Activated naive CD8-positive, alpha-beta T cell treated with anti-CD3 and anti-CD28 coated beads for 36 hours (primary cell): Measurements from ENCODE around the gene ZBTB38. TPM values are rescaled to one million over a fixed set of nuclear protein-coding genes. Genes with fewer than 3 reads are reported as not detected.

Source experiments
- DNase-seq: peaks from one replicate; pipeline ENCODE4 v3.0.0; 2021
- H3K27ac Mint-ChIP-seq: one replicate; pipeline ENCODE4 v1.8.0; 2022; ENCODE audit warnings: mild to moderate bottlenecking, moderate library complexity, mixed read lengths
- H3K27me3 Mint-ChIP-seq: one replicate; pipeline ENCODE4 v1.8.0; 2022; ENCODE audit warnings: mild to moderate bottlenecking, mixed read lengths
- H3K36me3 Mint-ChIP-seq: one replicate; pipeline ENCODE4 v1.8.0; 2021; ENCODE audit warnings: mild to moderate bottlenecking, mixed read lengths
- H3K4me1 Mint-ChIP-seq: one replicate; pipeline ENCODE4 v1.8.0; 2021; ENCODE audit warnings: mixed read lengths
- H3K4me3 Mint-ChIP-seq: one replicate; pipeline ENCODE4 v1.8.0; 2022; ENCODE audit warnings: mild to moderate bottlenecking, moderate library complexity, mixed read lengths
- H3K9me3 Mint-ChIP-seq: one replicate; pipeline ENCODE4 v1.8.0; 2022; ENCODE audit warnings: mixed read lengths
- total RNA-seq, 2 experiments: library from RNA; stranded (reverse); gene quantifications; one replicate each; pipeline ENCODE4 v1.2.3, GENCODE V29; 2021

The ZBTB38 gene
- total RNA-seq, 2 experiments from 2014 or later, result 14.7 to 16.7 TPM

DNA sequence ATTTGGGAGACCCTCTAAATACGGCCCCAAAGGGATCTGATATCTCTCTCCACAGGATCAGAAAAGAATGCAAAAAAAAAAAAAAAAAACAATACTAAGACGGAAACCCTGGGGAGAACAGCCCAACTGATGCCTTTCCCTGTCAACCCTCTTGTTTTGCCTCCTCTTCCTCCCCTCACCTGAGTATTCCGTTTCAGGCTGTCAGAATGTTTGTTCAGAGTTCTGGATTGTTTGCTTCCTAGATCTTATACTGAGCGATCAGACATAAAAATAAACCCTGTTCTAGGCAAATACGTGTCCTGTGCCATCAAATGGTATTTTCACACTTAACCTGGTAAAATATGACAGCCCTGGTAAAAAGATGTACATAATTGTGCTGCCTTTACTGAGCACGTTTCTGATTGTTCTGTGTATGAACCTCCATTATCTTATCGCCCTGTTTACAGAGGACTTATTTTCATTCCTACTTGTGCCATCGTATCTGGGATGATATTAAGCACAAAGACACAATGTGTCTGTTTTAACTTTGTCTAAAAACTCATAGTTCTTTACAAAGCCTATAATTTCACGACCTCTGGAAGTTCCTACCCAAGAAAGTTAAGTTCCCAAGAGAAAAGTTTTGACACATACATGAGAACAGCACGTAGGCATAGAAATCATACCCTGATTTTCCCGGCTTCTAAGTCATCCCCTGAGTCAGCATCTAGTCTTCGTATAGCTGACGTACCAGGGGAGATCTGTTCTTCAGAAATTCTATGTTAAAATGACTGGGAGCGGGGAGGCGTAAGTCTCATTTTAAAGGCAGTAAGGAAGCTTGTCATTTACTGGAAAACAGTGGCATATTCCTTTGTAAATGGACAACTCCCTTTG lies 856 bp downstream of the ZBTB38 start:
- Mint-ChIP-seq H3K9me3 (peaks cover 1% of the 10 kb centered on the region), H3K27me3 (no peaks in the 10 kb centered on the region), H3K4me3 (no peak overlapping the region), H3K27ac (no peak overlapping the region), H3K36me3 (no peaks in the 10 kb centered on the region), H3K4me1 (peaks cover 21% of the 10 kb centered on the region)
- DNase-seq, result no peak

- no peaks in the 10 kb centered on the region for H3K27me3 Mint-ChIP-seq
- H3K36me3 Mint-ChIP-seq, result no peaks in the 10 kb centered on the region
- no peak overlapping the region for H3K4me3 Mint-ChIP-seq
- peak; percentile 52 for DNase-seq
- H3K9me3 Mint-ChIP-seq, result peaks cover 1% of the 10 kb centered on the region
- H3K27ac Mint-ChIP-seq, result no peak overlapping the region
- H3K4me1 Mint-ChIP-seq, result peaks cover 21% of the 10 kb centered on the region
These were observed 1.8 kb downstream of the ZBTB38 start for GRCh38 chr3:141370065-141370533.

DNA sequence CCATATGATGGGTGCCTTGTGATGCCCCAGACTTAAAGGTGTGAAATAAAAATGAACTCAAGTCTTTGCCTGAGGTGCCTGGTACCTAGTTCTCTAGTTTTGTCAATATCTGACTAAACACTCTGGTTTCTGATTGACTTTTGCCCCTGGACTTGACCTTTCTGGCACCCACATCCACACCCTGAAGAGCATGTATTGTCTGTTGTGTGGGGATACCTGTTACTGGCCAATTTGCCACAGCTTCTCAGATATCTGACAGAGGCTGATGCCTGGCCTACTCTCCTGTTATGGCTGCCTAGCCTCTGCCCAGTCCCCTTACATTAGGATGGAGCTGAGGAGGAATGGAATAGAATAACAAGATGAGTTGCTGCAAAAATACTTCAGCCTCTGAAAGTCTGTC lies 3.6 kb downstream of the ZBTB38 start:
- Mint-ChIP-seq H3K4me1 (peaks cover 26% of the 10 kb centered on the region), H3K4me3 (no peak overlapping the region), H3K27me3 (no peaks in the 10 kb centered on the region), H3K36me3 (no peaks in the 10 kb centered on the region), H3K27ac (no peak overlapping the region), H3K9me3 (peaks cover 1% of the 10 kb centered on the region)
- DNase-seq, result no peak

GRCh38 chr3:141372656-141373055 lies 4.4 kb downstream of the ZBTB38 start:
- H3K4me1 Mint-ChIP-seq, result peaks cover 21% of the 10 kb centered on the region
- DNase-seq, result no peak
- H3K9me3 Mint-ChIP-seq, result peaks cover 1% of the 10 kb centered on the region
- H3K4me3 Mint-ChIP-seq, result no peak overlapping the region
- H3K27ac Mint-ChIP-seq, result no peak overlapping the region
- no peaks in the 10 kb centered on the region for H3K36me3 Mint-ChIP-seq
- H3K27me3 Mint-ChIP-seq, result no peaks in the 10 kb centered on the region

GRCh38 chr3:141373232-141373631 lies 4.9 kb downstream of the ZBTB38 start:
- peaks cover 21% of the 10 kb centered on the region for H3K4me1 Mint-ChIP-seq
- no peaks in the 10 kb centered on the region for H3K36me3 Mint-ChIP-seq
- H3K27me3 Mint-ChIP-seq, result no peaks in the 10 kb centered on the region

GRCh38 chr3:141373768-141374526 lies 5.6 kb downstream of the ZBTB38 start:
- DNase-seq, result no peak
- H3K36me3 Mint-ChIP-seq, result no peaks in the 10 kb centered on the region
- peaks cover 21% of the 10 kb centered on the region for H3K4me1 Mint-ChIP-seq
- H3K27ac Mint-ChIP-seq, result peak overlapping the region; percentile 14
- peaks cover 1% of the 10 kb centered on the region for H3K9me3 Mint-ChIP-seq
- H3K4me3 Mint-ChIP-seq, result no peak overlapping the region
- H3K27me3 Mint-ChIP-seq, result no peaks in the 10 kb centered on the region

More at GRCh38 chr3:141373232-141373631, 4.9 kb downstream of the ZBTB38 start:
- Mint-ChIP-seq H3K4me3 (no peak overlapping the region), H3K9me3 (peaks cover 1% of the 10 kb centered on the region), H3K27ac (no peak overlapping the region)
- DNase-seq, result no peak

DNA sequence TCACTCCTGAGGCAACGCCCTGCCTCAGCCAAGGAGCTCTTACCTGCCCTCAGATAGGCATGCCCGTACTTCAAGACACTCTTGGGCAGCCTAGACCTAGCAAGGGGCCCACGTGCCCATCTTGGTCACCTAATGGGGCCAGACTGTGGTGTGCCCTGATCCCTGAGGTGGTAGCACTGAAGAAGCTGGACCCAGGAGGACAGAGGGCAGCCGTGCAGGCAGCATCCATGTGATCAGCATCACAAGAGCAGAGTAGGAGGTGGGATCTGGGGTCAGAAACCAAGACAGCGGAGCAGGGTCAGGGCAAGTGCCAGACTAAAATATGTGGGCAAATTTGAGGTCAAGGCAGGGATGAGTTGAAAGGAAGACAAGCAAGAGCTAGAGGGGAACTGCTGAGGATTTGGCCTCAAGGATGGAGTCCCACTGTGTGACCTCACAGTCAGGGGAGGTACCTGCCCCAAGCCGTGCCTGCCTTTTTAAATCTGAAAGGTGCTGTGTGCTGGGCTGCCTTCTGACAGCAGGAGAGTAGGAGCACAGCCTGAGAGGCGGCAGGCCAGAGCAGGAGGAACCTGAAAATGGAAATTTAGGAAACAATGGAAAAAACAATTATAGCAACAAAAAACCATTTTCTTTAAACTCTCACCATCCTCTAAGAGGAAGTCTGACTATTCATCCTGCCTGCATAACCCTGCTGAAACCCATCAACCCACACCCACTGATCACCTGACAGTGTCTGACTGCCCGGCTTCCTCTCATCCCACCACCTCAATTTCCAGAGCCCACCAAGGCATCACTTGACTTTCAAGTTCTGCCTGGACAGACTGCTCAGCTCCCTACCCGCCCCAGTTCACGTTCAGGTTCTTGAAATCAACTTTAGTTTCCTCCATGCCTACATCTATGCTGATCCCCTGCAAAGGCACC lies 7.3 kb downstream of the ZBTB38 start:
- no peak overlapping the region for H3K4me3 Mint-ChIP-seq

DNA sequence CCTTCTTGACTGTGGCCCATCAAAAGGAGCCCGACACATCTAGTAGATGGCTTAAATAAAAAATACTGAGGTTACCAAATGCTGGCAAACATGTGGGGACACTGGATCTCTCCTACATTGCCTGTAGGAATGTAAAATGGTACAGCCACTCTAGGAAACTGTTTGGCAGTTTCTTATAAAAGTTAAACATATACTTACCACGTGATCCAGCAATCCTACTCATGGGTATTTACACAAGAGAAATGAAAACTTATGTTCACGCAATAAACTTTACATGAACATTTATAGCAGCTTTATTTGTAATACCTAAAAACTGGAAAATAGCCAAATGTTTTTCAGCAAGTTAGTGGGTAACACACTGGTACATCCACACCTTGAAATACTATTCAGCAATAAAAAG lies 9.1 kb downstream of the ZBTB38 start:
- Mint-ChIP-seq H3K27me3 (no peaks in the 10 kb centered on the region), H3K36me3 (no peaks in the 10 kb centered on the region), H3K27ac (no peak overlapping the region), H3K9me3 (no peaks in the 10 kb centered on the region), H3K4me3 (no peak overlapping the region), H3K4me1 (peaks cover 16% of the 10 kb centered on the region)
- no peak for DNase-seq

More for the DNA sequence above, 7.3 kb downstream of the ZBTB38 start:
- DNase-seq, result no peak
- no peaks in the 10 kb centered on the region for H3K9me3 Mint-ChIP-seq
- H3K27ac Mint-ChIP-seq, result no peak overlapping the region
- no peaks in the 10 kb centered on the region for H3K27me3 Mint-ChIP-seq
- H3K4me1 Mint-ChIP-seq, result peaks cover 16% of the 10 kb centered on the region
- no peaks in the 10 kb centered on the region for H3K36me3 Mint-ChIP-seq

DNA sequence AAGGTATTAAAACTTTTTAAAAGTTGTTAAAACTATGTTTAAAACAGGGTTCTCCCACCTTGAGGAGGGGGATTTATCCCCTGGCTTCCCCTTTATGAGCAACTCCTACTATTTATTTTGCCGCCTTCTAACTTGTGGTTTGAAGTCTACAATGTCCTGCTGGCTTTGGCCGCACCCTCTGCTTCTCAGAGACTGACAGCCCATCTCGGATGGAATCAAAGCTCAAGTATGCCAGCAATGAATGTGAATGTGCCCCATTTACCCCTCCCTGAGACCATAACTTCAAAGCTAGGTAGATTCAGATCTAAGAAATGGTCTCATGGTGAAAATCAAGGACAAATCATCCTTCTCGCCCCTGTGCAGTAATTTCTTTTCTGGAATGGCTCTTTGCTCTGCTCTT lies 10.3 kb downstream of the ZBTB38 start:
- Mint-ChIP-seq H3K4me1 (peaks cover 13% of the 10 kb centered on the region), H3K36me3 (no peaks in the 10 kb centered on the region), H3K27me3 (no peaks in the 10 kb centered on the region)

GRCh38 chr3:141379250-141379966 lies 11.1 kb downstream of the ZBTB38 start:
- Mint-ChIP-seq H3K27me3 (no peaks in the 10 kb centered on the region), H3K4me3 (no peak overlapping the region), H3K36me3 (no peaks in the 10 kb centered on the region), H3K9me3 (no peaks in the 10 kb centered on the region), H3K27ac (no peak overlapping the region), H3K4me1 (peaks cover 13% of the 10 kb centered on the region)
- DNase-seq, result no peak

More for the DNA sequence above, 10.3 kb downstream of the ZBTB38 start:
- no peak for DNase-seq
- Mint-ChIP-seq H3K27ac (no peak overlapping the region), H3K9me3 (no peaks in the 10 kb centered on the region), H3K4me3 (no peak overlapping the region)

DNA sequence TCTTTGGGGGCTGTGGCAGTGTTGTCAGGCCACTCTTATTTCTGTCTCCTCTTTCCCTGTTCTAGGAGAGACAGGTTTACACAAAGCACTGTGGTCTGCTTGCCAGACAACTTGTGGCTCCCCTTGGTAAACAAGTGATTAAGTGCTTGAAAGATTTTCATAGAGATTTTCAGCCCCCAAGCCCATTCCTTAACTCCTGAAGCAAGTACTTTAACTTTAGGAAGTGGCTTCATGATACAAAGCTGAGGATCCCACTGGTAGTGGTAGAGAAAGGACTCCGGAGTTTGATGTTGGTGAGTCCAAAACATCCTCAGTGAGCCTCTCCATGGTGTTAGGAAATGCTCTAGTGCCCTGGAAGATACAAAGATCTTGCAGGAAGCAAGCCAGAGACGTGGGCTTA lies 12.0 kb downstream of the ZBTB38 start:
- no peak overlapping the region for H3K27ac Mint-ChIP-seq
- no peaks in the 10 kb centered on the region for H3K36me3 Mint-ChIP-seq
- no peak for DNase-seq
- H3K27me3 Mint-ChIP-seq, result no peaks in the 10 kb centered on the region
- no peaks in the 10 kb centered on the region for H3K9me3 Mint-ChIP-seq
- H3K4me3 Mint-ChIP-seq, result no peak overlapping the region
- peaks cover 13% of the 10 kb centered on the region for H3K4me1 Mint-ChIP-seq

- H3K36me3 Mint-ChIP-seq, result no peaks in the 10 kb centered on the region
- H3K27me3 Mint-ChIP-seq, result no peaks in the 10 kb centered on the region
- no peaks in the 10 kb centered on the region for H3K9me3 Mint-ChIP-seq
- no peak overlapping the region for H3K4me3 Mint-ChIP-seq
- H3K27ac Mint-ChIP-seq, result no peak overlapping the region
- H3K4me1 Mint-ChIP-seq, result peaks cover 7% of the 10 kb centered on the region
- DNase-seq, result no peak
These were observed 12.7 kb downstream of the ZBTB38 start for GRCh38 chr3:141380987-141381386.

GRCh38 chr3:141382571-141382970 lies 14.3 kb downstream of the ZBTB38 start:
- Mint-ChIP-seq H3K9me3 (no peaks in the 10 kb centered on the region), H3K36me3 (no peaks in the 10 kb centered on the region), H3K27ac (no peak overlapping the region), H3K4me1 (peaks cover 2% of the 10 kb centered on the region), H3K4me3 (no peak overlapping the region), H3K27me3 (no peaks in the 10 kb centered on the region)
- no peak for DNase-seq

GRCh38 chr3:141383555-141384129 lies 15.3 kb downstream of the ZBTB38 start:
- H3K27me3 Mint-ChIP-seq, result no peaks in the 10 kb centered on the region
- H3K4me1 Mint-ChIP-seq, result peaks cover 3% of the 10 kb centered on the region
- DNase-seq, result no peak
- H3K27ac Mint-ChIP-seq, result no peak overlapping the region
- H3K4me3 Mint-ChIP-seq, result no peak overlapping the region
- no peaks in the 10 kb centered on the region for H3K9me3 Mint-ChIP-seq
- H3K36me3 Mint-ChIP-seq, result no peaks in the 10 kb centered on the region
